ENCODE data around the gene NRSN2.

The NRSN2 gene

DNA sequence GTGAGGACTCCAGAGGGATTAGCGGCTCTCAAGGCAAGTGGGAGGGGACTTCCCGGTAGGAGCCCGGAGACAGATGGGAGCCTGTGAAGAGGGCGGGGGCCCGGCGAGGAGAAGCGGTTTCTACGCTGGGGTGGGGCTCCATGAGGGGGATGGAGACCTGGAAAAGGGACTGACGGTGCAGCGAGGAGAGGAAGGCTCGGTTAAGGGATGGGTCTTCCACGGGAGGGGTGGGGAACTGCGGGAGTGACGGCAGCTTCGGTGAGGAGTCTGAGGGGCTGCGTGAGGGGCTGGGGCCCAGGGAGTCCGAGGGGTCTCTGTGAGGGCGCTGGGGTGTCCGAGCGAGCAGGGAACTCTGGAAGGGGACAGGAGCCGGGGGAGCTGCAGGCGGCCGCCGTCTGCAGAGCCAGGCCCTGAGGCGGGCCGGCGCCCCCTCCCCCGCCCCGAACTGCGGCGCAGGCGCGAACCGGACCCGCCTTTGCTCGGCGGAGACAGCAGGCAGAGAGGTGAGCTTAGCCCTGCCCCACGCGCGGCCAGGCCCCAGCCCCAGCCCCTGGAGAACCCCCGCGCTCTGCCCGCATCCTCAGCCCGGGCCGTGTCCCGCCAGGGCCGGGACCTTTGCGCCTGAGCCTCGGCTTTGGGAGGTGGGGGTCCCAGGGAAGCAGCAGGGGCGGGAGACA is at the start of gene NRSN2:
TSS of gene NRSN2 (plus strand) at position 472 of the 677 bp plus-strand sequence. CDS start 2,533 bp downstream, outside the sequence.
- peak; percentile 57 for DNase-seq

DNA sequence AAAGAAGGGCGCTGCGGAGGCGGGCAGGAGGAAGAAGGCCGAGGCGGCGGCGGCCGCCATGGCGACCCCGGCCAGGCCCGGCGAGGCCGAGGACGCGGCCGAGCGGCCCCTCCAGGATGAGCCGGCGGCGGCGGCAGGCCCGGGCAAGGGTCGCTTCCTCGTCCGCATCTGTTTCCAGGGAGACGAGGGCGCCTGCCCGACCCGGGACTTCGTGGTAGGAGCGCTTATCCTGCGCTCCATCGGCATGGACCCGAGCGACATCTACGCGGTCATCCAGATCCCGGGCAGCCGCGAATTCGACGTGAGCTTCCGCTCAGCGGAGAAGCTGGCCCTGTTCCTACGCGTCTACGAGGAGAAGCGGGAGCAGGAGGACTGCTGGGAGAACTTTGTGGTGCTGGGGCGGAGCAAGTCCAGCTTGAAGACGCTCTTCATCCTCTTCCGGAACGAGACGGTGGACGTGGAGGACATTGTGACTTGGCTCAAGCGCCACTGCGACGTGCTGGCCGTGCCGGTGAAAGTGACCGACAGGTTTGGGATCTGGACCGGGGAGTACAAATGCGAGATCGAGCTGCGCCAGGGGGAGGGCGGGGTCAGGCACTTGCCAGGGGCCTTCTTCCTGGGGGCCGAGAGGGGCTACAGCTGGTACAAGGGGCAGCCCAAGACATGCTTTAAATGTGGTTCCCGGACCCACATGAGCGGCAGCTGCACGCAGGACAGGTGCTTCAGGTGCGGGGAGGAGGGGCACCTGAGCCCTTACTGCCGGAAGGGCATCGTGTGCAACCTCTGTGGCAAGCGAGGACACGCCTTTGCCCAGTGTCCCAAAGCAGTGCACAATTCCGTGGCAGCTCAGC is 48.8 kb upstream of the NRSN2 start:
- peak; percentile 52 for DNase-seq

DNA sequence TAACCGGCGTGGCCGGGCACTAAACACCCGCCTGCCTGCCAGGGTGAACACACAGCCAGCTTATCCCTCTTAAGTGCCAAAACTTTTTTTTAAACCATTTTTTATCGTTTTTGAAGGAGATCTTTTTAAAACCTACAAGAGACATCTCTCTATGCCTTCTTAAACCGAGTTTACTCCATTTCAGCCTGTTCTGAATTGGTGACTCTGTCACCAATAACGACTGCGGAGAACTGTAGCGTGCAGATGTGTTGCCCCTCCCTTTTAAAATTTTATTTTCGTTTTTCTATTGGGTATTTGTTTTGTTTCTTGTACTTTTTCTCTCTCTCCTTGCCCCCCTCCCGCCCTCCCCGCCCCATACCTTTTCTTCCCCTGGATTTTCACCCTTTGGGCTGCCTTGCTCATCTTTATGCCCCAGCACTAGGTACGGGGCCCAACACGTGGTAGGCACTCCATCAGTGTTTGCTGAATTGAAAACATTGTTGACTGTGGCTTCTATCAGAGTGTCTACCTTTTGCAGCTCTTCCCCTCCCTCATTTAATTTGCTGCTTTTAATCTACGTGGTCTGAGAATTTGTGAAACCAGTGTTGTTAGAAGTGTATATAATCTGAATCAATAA is 48.0 kb upstream of the NRSN2 start:
- DNase-seq = no peak

DNA sequence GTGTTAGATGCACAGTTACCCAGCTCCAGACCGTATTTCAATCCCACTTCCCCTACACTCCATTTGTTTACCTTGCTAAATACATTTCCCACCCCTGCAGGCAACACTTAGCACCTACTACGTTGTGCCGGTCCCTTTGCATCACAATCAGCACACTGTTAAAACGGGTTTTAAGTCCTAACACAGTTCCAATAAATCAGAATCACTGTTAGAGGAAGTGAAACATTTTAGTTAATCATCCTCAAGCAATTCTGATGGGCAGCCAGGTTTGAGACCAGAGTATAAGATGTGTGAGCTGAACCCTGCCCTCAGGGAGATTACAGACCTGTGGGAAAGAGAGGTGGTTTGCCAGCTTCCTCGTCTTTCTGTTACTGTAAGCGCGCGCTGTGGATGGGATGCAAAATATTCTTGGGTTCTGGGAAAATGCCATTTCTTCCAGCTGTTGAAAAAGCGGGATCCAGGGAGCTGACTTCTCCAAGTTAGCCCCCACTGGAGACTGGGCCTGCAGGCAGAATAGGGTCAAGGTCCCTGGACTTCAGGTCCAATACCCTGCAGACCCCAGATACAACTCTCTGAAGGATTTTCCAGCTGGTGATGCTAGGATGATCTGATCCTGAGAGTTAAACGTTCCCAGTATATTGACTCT is 46.4 kb upstream of the NRSN2 start:
- DNase-seq = no peak

- no peak for DNase-seq
These were observed 44.7 kb upstream of the NRSN2 start for GRCh38 chr20:301886-302848.

DNA sequence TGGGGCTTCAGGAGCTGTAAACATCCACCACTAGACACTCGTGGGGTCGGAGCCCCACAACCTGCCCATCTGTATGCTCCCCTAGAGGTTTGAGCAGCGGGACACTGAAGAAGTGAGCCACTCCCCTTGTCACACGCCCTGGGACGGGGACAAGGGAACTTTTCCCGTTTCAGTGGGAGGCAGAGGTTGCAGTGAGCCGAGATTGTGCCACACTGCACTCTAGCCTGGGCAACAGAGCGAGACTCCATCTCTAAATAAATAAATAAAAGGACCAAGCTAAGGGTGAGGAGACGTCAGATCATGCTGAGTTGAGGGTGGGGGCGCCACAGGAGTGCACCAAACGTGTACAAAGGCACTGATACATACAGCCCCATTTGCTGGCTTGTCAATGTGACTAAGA is 41.2 kb upstream of the NRSN2 start:
- no peak for DNase-seq

DNA sequence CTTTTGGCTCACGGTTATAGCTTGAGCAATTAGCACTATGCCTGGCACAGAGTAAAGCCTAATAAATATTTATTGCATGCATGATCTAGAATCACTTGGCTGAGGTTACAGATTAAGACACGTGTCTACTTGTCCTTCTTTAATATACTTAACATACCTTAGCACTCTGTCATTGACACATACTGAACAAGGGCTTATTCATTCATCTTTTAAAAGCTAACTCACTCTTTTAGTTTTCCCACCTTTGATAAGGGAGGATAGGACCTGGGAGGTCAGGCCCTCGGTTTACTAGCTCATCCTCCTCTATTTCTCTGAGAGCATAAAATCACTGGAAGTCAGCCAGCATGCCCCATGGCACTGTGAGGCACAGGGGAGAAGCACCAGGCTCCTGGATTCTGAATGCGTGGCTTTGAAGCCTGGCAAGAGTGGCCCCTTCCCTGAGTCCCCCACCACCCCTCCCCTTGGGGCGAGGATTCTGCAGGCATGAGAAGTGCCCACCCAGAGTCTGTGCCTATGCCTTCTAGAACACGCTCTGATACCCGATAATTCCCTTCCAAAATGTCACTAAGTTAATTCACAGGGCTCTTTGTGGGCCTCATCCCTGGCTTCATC is 38.4 kb upstream of the NRSN2 start:
- no peak for DNase-seq

DNA sequence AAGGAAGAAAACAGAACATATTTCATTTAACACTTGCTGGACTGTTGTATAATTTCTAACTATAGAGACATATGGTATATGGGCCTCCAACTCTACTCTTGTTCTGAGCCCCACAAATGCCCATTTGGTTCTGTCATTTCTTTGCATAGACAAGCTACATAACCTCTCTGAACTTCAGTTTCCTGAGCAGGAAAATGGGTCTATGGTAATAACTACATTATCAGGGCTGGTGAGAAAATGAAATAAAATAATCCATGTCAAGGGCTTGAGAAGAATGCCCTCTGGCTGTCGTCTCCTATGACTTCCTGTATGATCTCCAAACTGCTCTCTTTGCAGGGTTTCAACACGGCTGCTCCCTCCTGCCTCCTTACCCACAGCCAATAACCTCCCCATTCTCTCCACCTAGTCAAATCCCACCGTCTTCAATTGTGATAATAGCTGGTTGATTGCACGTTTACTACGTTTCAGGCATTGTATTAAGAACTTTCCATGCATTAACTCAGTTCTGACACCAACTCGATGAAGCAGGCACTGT is 37.5 kb upstream of the NRSN2 start:
- DNase-seq = peak; percentile 74

GRCh38 chr20:309841-310644 is 36.9 kb upstream of the NRSN2 start:
- DNase-seq = peak; percentile 98

DNA sequence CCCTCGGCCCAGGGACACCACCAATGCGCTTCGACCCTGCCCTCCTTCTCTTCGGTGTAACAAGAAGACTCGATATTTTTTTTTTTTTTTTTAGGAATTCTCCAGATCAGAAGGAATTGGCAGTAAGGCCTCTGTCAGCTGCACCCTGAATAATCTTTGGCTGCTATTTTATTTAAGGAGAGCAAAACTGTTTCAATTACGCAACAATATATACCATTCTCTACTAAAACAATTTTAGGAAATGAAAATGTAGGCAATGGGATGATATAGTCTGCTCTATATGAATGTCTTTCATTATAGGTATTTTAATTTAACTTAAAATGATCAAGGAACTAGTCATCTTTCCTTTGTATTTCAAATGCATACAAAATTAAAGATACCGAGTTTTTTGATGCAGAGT is 36.3 kb upstream of the NRSN2 start:
- DNase-seq = no peak

DNA sequence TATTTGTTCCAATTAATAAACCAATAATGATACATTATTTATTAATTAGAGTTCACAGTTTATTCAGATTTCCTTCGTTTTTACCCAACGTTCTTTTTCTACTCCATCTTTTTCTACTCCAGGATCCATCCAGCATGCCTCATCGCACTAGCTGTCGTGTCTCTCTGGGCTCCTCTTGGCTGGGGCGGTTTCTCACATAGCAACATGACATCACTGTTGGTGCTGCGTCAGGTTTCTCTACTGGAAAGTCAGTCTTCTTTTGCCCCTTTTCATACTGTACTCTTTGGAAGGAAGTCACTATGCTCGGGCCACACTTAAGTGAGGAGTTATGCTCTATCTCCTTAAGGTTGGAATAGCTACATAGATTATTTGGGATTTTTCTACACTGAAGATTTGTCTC is 35.3 kb upstream of the NRSN2 start:
- DNase-seq = no peak

GRCh38 chr20:312067-312466 is 34.8 kb upstream of the NRSN2 start:
- DNase-seq = no peak

DNA sequence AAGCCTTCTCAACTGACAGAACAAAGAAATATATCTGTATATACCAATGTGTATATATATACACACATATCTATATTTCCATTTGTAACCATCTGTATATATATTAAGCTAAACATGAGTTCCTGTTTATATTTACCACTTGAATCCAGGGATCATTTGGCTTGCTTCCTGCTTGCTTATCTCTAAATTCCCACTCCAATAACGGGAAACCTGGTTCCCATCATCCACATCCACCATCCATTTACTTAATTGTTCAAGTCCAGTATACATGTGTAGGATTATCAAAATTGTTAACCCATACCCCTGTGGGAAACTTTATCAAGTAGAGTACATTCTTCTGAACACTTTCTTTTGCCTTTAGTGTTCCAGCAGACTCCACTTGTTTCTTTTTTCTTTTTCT is 34.0 kb upstream of the NRSN2 start:
- DNase-seq = no peak

DNA sequence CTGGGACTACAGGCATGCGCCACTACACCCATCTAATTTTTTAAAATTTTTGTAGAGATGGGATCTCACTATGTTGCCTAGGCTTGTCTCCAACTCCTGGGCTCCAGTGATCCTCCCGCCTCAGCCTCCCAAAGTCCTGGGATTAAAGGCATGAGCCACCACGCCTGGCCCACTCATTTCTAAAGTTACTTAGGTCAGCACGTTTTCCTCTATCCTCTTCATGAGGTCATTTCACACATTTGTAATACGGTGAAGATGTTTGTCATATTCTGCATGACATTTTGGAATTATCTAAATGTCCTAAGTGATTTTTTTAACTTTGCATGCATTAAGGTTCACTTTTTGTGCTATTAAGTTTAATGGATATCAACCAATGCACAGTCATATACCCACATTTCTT is 33.5 kb upstream of the NRSN2 start:
- no peak for DNase-seq

DNA sequence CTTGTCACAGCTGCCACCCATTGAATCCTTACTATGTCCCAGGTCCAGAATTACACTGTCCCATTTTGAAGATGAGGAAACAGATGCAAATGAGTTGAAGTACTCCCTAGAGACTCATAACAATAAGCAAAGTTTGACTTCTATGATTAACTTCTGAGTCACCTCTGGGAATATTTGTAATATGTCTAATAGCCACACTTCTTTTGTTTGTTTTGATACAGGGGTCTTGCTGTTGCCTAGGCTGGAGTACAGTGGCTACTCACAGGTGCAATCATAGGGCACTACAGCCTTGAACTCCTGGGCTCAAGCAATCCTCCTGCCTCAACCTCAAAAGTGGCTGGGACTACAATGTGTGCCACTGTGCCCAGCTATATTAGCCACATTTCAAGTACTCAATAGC is 33.0 kb upstream of the NRSN2 start:
- no peak for DNase-seq

GRCh38 chr20:316316-317068 is 30.4 kb upstream of the NRSN2 start:
- DNase-seq = no peak

DNA sequence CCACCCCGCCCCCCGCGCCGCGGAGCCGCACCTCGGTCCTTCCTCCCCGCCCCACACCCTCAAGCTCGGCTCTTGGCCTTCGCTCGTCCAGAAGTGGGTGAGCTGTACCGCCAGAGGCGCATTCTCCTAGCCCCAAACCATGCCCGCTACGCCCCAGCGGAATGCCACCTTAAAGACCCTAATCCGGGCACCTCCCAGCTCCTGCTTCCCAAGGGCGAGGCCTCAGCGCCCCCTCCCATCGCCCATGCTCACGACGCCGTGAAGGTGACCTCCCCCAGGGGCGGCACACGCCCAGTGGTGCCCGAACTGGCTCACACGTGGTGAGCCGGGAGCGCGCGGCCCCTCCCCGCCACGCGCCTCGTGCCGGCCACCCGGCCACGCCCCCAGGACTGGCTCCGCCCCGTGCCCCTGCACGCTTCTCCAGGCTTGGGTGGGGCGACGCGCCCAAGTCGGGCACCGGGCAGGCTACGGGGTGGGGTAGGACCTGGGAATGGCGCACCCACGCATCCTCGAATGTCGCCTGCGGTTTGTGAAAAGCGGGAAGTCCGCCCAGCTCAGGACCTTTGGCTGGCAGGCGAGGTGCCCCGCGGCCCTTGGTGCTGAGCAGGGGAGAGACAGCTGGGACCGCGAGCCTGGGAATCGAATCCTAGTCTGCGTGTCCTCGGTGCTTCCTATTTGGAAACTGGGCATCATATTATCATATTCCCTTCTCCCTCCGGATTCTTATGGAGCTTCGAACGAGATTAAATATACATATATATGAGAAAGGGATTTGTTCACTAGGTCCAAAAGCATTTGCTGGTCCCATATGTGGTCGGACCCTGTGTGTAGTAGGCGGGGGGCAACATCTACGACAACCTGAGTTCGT is 22.5 kb upstream of the NRSN2 start:
- DNase-seq = peak; percentile 82

DNA sequence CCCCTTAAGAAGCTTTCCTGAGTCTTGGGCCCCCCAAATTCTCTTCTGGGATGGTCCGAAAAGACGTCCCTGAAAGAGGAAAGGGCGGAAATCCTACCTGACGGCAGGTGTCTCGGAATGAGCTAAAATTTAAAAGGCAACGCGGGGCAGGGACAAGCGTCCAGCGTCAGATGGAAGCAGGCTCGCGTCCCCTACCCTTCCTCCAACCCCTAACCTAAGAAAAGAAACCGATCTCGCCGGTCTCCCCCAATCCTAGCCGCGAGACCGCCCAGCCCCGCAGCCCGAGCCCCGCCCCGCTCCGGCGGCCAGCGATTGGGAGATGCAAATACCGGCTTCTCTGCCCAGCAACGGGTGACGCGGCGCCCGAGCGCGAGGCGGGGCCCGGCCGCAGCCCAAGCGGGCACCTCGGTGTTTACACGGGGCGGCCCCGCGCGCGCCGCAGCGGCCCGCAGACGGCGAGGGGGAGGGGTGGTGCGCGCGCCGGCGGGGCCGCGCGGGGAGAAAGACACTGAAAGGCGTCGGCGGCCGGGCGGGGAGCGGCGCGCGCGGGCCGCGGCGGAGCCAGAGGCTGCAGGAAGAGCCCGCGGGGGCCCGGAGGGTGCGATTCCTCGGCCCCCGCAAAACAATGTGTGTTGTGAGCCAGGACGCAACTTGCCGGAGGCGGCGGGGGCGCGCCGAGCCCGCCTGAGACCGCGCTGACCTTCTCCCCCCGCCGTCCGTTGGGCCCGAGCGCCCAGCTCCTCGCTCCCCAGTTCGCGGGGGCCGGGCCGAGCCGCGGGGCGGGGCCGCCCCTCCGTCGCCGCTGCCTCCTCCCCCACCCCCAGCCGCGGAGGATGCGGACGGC is 21.6 kb upstream of the NRSN2 start, which contains the start of gene SOX12:
TSS of gene SOX12 (plus strand) at position 508 of the 844 bp plus-strand sequence. CDS start 373 bp downstream, outside the sequence.
- peak; percentile 94 for DNase-seq
